VCaP (cell line): Measurements from ENCODE around the gene KAZN.

Experiments used
- H3K27ac ChIP-seq: fragments of 450-650 bp; 2 replicates; pipeline ENCODE4 v1.5.1; 2017
- CTCF ChIP-seq: fragments of 450-650 bp; conservative IDR thresholded peaks from 2 replicates; pipeline ENCODE4 v1.5.1; 2017; ENCODE audit warnings: mild to moderate bottlenecking, moderate library complexity

The KAZN gene

GRCh38 chr1:14768582-14769304, 170.3 kb downstream of the KAZN start:
- H3K27ac ChIP-seq, result no peak overlapping the region
- TF ChIP-seq CTCF, result no peak

- TF ChIP-seq CTCF, result no peak
- H3K27ac ChIP-seq, result no peak overlapping the region
Observed at GRCh38 chr1:14769486-14770274, 171.2 kb downstream of the KAZN start.

DNA sequence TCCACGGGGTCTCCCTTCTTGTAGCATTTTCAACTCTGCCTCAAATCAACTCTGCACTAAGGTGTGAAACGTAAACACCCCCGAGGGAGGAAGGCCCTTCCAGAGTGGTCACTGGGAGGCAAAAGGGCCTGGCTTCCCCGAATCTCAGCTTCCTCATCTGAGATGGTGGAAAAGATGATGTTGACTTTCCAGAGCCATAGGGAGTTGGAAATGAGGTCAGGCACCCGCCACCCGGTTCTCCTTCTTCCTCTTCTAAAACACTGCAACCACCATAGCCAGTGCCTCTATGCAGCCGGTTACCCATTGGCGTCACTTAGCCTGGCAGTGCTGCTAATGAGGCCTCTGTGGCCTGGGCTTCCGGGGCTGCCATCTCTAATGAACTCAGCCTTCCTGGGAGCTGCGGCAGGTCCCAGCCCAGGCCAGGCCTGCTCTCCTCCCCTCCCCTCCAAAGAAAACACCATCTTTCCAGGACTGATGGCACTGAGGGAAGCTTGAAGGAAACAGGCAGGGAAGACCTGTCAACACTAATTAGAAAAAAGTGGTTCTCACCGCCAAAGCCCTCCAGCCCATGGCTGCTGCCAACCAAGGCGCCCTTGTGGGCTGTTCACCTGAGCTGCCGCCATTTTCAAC, 175.0 kb downstream of the KAZN start:
- H3K27ac ChIP-seq, result no peak overlapping the region
- TF ChIP-seq CTCF, result no peak

DNA sequence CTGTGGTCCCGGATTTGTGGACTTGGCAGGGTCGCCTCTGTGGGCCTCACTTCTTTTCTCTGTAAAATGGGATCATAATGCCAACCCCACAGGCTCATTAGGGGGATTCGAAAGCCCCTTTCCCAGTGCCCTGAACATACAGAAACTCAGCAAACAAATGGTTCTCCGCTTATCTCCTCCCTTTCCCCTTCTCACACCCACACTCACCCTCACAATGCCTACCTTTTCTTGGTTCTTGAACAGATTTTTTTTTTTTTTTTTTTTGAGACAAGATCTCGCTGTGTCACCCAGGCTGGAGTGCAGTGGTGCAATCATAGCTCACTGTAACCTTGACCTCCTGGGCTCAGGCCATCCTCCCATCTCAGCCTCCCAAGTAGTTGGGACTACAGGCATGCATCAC, 175.7 kb downstream of the KAZN start:
- TF ChIP-seq CTCF, result no peak
- no peak overlapping the region for H3K27ac ChIP-seq

- TF ChIP-seq CTCF, result no peak
Observed at GRCh38 chr1:14774988-14775387, 176.5 kb downstream of the KAZN start.

GRCh38 chr1:14775434-14775833, 176.9 kb downstream of the KAZN start:
- H3K27ac ChIP-seq, result no peak overlapping the region

More at GRCh38 chr1:14774988-14775387, 176.5 kb downstream of the KAZN start:
- H3K27ac ChIP-seq, result no peak overlapping the region

More at GRCh38 chr1:14775434-14775833, 176.9 kb downstream of the KAZN start:
- TF ChIP-seq CTCF, result no peak
